Measurements from ENCODE around the gene TECPR1. TPM values are rescaled to one million over a fixed set of nuclear protein-coding genes. Genes with fewer than 3 reads are reported as not detected.

The TECPR1 gene
- total RNA-seq, 1 experiment from 2014 or later: 13.9 TPM

DNA sequence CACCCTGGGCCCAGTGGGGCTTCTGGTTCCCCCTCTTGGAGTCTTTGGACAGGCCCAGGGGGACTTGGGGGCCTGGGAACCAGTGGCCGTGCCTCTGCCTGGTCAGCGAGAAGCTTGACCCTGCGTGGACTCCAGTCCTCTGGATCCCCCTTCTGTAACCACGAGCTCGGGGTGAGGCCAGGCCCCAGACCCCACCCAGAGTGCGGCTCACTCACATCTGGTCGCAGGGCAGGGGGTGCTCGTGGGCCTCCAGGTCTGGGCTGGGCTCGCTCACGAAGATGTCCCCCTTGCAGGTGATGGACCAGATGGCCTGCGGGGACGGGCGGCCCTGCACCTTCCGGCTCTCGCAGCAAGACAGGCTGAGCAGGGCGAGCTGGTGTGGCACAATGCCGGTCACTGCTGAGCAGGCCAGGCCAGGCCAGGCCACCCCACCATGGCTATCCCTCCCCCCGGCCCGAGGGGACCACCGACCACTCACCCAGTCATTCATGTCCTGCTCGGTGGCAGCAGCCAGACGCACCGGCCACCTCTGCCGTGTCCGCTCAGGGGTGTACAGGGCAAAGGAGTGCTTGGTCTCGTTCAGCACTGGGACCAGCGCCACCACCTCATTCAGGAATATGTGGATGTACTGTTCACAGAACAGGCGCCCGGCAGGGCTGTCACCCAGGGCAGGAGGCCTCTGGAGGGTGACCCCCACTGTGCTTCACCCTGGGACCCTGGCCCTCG lies 21.1 kb downstream of the TECPR1 start:
- DNase-seq: no peak
- no peaks in the 10 kb centered on the region for H3K27me3 Mint-ChIP-seq (ENCODE audit: low read depth)

More for the DNA sequence above, 21.1 kb downstream of the TECPR1 start:
- H3K36me3 Mint-ChIP-seq (ENCODE audit: insufficient read depth in 1 of 3, low read depth in 3 of 3): peaks cover 0 to 6% (median 0%) of the 10 kb centered on the region in 3 experiments; a peak in 2 of 7 replicates
- H2BK120ac ChIP-seq (ENCODE audit: low read depth, low read length, poor library complexity, severe bottlenecking): no peak overlapping the region
- no peak overlapping the region for H3K4me2 ChIP-seq (ENCODE audit: insufficient read depth, insufficient read length, low read length)
- no peak overlapping the region for H3K27ac Mint-ChIP-seq
- TF ChIP-seq, protein P1, sequence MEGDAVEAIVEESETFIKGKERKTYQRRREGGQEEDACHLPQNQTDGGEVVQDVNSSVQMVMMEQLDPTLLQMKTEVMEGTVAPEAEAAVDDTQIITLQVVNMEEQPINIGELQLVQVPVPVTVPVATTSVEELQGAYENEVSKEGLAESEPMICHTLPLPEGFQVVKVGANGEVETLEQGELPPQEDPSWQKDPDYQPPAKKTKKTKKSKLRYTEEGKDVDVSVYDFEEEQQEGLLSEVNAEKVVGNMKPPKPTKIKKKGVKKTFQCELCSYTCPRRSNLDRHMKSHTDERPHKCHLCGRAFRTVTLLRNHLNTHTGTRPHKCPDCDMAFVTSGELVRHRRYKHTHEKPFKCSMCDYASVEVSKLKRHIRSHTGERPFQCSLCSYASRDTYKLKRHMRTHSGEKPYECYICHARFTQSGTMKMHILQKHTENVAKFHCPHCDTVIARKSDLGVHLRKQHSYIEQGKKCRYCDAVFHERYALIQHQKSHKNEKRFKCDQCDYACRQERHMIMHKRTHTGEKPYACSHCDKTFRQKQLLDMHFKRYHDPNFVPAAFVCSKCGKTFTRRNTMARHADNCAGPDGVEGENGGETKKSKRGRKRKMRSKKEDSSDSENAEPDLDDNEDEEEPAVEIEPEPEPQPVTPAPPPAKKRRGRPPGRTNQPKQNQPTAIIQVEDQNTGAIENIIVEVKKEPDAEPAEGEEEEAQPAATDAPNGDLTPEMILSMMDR (conservative IDR thresholded peaks at IDR 0.05): no peak
- no peak overlapping the region for H3K4me3 Mint-ChIP-seq
- H3K9ac ChIP-seq (ENCODE audit: extremely low read depth, insufficient read length, low read length): no peak overlapping the region
- no peak overlapping the region for H4K91ac ChIP-seq (ENCODE audit: insufficient read length, low read depth, low read length)
- H2BK5ac ChIP-seq (ENCODE audit: insufficient read length, low read length): no peak overlapping the region
- no peaks in the 10 kb centered on the region for H3K79me1 ChIP-seq (ENCODE audit: insufficient read depth, low read depth, low read length, poor library complexity, severe bottlenecking)
- no peak overlapping the region for H2AK5ac ChIP-seq (ENCODE audit: insufficient read length, low read length)
- no peak overlapping the region for H3K56ac ChIP-seq (ENCODE audit: insufficient read length, low read depth, low read length)
- no peak overlapping the region for H4K5ac ChIP-seq (ENCODE audit: insufficient read length, low read depth, low read length)
- peaks cover 0 to 3% of the 10 kb centered on the region in 2 experiments; a peak in 1 of 4 replicates for H3K4me1 Mint-ChIP-seq
- H2BK12ac ChIP-seq (ENCODE audit: insufficient read length, low read depth, low read length): no peak overlapping the region
- H2AFZ ChIP-seq (ENCODE audit: low read length): no peak overlapping the region
- no peaks in the 10 kb centered on the region for H3K79me2 ChIP-seq (ENCODE audit: insufficient read depth, low read length)
- no peaks in the 10 kb centered on the region for H3K23me2 ChIP-seq (ENCODE audit: insufficient read length, low read depth, low read length, poor library complexity, severe bottlenecking)
- no peak overlapping the region for H3K14ac ChIP-seq (ENCODE audit: insufficient read depth, low read length)
- H3T11ph ChIP-seq (ENCODE audit: low read length): no peak overlapping the region
- H2BK20ac ChIP-seq (ENCODE audit: low read depth, low read length, poor library complexity, severe bottlenecking): no peak overlapping the region
- H3K4me1 ChIP-seq (ENCODE audit: insufficient read depth, low read length): no peaks in the 10 kb centered on the region
- H3K9me3 Mint-ChIP-seq: no peaks in the 10 kb centered on the region; a peak in 1 of 5 replicates
- no peaks in the 10 kb centered on the region for H3K27me3 ChIP-seq (ENCODE audit: insufficient read depth, low read length)
- H4K8ac ChIP-seq (replicated peaks; ENCODE audit: insufficient read length, low read depth, low read length): no peak overlapping the region
- no peak overlapping the region for H2BK15ac ChIP-seq (ENCODE audit: low read depth, low read length)
- no peak overlapping the region for H3K18ac ChIP-seq (ENCODE audit: insufficient read length, low read depth, low read length)
- H3K27ac ChIP-seq (ENCODE audit: insufficient read length, low read depth, low read length): no peak overlapping the region
- WGBS (ENCODE audit: extremely low coverage, insufficient read length, low lambda C conversion rate): no CpG with 5 or more reads among the region's 30 CpGs
- H3K4ac ChIP-seq (ENCODE audit: low read depth, low read length): no peak overlapping the region
- H3K23ac ChIP-seq (ENCODE audit: insufficient read length, low read depth, low read length): no peak overlapping the region
- no peaks in the 10 kb centered on the region for H4K20me1 ChIP-seq (ENCODE audit: control insufficient read depth, insufficient read depth, insufficient read length)
- no peaks in the 10 kb centered on the region for H3K9me3 ChIP-seq (ENCODE audit: control insufficient read depth, low read depth, low read length)
